HepG2 (cell line): ENCODE measurements around the gene MYADML2. TPM values are rescaled to one million over a fixed set of nuclear protein-coding genes. Genes with fewer than 3 reads are reported as not detected.

Source experiments
- ATAC-seq: fragments of 200-7000 bp; cut with Tn5 transposase; 3 replicates; pipeline ENCODE4 v1.9.1; 2020; ENCODE audit warnings: mild to moderate bottlenecking, moderate library complexity
- BruUV-seq: library from RNA; stranded (reverse); fragments of 400-500 nt; replicated peaks from 2 replicates; lab custom pipeline; 2021; lab: Mats Ljungman, UMichigan
- CTCF ChIA-PET: fragments of 300-600 bp; formaldehyde crosslinking; extraction: SDS; loops from one replicate; lab custom pipeline; 2021; ENCODE audit warnings: low total read pairs, inconsistent platforms, low intra/inter-chr PET ratio; lab: Yijun Ruan, JAX
- POLR2A ChIA-PET: fragments of 350-600 bp; sonication (Branson Sonifier 250); formaldehyde crosslinking; loops from one replicate; lab custom pipeline; 2020; ENCODE audit warnings: antibody characterized with exemption, inconsistent platforms; lab: Yijun Ruan, JAX
- DNase-seq: peaks from one replicate; pipeline ENCODE4 v3.0.0-alpha.2; 2015; ENCODE audit warnings: low spot score
- FAIRE-seq: peaks from 3 replicates; lab custom pipeline; 2011; peaks lifted over from hg19 to GRCh38; lab: Jason Lieb, UNC
- H2AFZ ChIP-seq: one replicate; pipeline ENCODE4 v1.6.1; 2011; ENCODE audit warnings: low read length, inconsistent platforms
- H3K27ac ChIP-seq: fragments of 300-600 bp; 3 replicates; pipeline ENCODE4 v1.8.0; 2011; ENCODE audit warnings: mixed run types, mild to moderate bottlenecking, mixed read lengths, low read length, inconsistent platforms; ENCODE audit not compliant: insufficient read depth; ENCODE audit errors: extremely low read length
- H3K27me3 ChIP-seq, 2 experiments: fragments of 200-600 bp in 1 of 2; 2 replicates in 1 of 2; 3 replicates in 1 of 2; pipeline versions ENCODE4 v1.6.0 to v1.8.0; 2011; ENCODE audit warnings: low read length in 2 of 2, mild to moderate bottlenecking in 2 of 2, moderate library complexity in 2 of 2, inconsistent platforms in 1 of 2; ENCODE audit not compliant: insufficient read depth in 2 of 2, control insufficient read depth in 1 of 2
- H3K36me3 ChIP-seq, 2 experiments: fragments of 200-600 bp in 1 of 2; replicated peaks in 1 of 2; 2 replicates in 1 of 2; 3 replicates in 1 of 2; pipeline versions ENCODE4 v1.5.1 to v1.8.0; 2011; ENCODE audit warnings: low read length in 2 of 2, inconsistent platforms in 1 of 2; ENCODE audit not compliant: insufficient read depth in 2 of 2, control insufficient read depth in 1 of 2
- H3K4me1 ChIP-seq: 2 replicates; pipeline ENCODE4 v1.5.1; 2012; ENCODE audit warnings: low read length, inconsistent platforms; ENCODE audit not compliant: insufficient read depth
- H3K4me2 ChIP-seq: 2 replicates; pipeline ENCODE4 v1.6.0; 2011; ENCODE audit warnings: low read depth, low read length, inconsistent platforms
- H3K4me3 ChIP-seq, 3 experiments: fragments of 200-600 bp in 1 of 3; sonication (generic), shearing (Covaris generic) in 1 of 3; replicated peaks in 1 of 3; 2 replicates each; pipeline ENCODE4 v1.5.1; 2011 to 2016; ENCODE audit warnings: low read length in 3 of 3, inconsistent platforms in 2 of 3, low read depth in 2 of 3, mild to moderate bottlenecking in 2 of 3, control low read depth in 1 of 3, mixed read lengths in 1 of 3; ENCODE audit not compliant: insufficient read depth in 1 of 3
- H3K79me2 ChIP-seq: one replicate; pipeline ENCODE4 v1.6.1; 2011; ENCODE audit warnings: low read length, inconsistent platforms; ENCODE audit not compliant: insufficient read depth
- H3K9ac ChIP-seq: 2 replicates; pipeline ENCODE4 v1.6.0; 2011; ENCODE audit warnings: mild to moderate bottlenecking, low read depth, low read length, inconsistent platforms; ENCODE audit not compliant: insufficient read depth
- H3K9me3 ChIP-seq: 2 replicates; pipeline ENCODE4 v1.5.1; 2012; ENCODE audit warnings: mild to moderate bottlenecking, low read length
- H4K20me1 ChIP-seq: 2 replicates; pipeline ENCODE4 v1.6.0; 2011; ENCODE audit warnings: inconsistent platforms, mild to moderate bottlenecking, low read length, moderate library complexity; ENCODE audit not compliant: insufficient read depth
- BCL6 ChIP-seq: IDR thresholded peaks from 2 replicates; pipeline ENCODE4 v1.6.1; 2016; ENCODE audit warnings: missing genetic modification reagents, missing compliant biosample characterization
- CBX1 ChIP-seq: IDR thresholded peaks from one replicate; pipeline ENCODE4 v1.6.1; 2016; ENCODE audit warnings: antibody characterized with exemption, low read depth
- ELF4 ChIP-seq: sonication (generic); formaldehyde crosslinking; IDR thresholded peaks from 2 replicates; pipeline ENCODE4 v1.5.0; 2020; ENCODE audit warnings: missing genetic modification reagents, mild to moderate bottlenecking, moderate library complexity, borderline replicate concordance
- HIVEP1 ChIP-seq: sonication (generic); formaldehyde crosslinking; IDR thresholded peaks from 2 replicates; pipeline ENCODE4 v1.4.0; 2020; ENCODE audit warnings: mild to moderate bottlenecking, missing genetic modification reagents
- HNF4G ChIP-seq, 2 experiments: sonication (generic) in 1 of 2; formaldehyde crosslinking in 1 of 2; IDR thresholded peaks; 2 replicates each; pipeline versions ENCODE4 v1.4.0 to v1.6.1; 2011 to 2020; ENCODE audit warnings: borderline replicate concordance in 2 of 2, low read depth in 2 of 2, mild to moderate bottlenecking in 2 of 2, low read length in 1 of 2, missing genetic modification reagents in 1 of 2, moderate library complexity in 1 of 2
- KAT8 ChIP-seq: IDR thresholded peaks from 2 replicates; pipeline ENCODE4 v1.6.1; 2016; ENCODE audit warnings: missing genetic modification reagents, missing compliant biosample characterization
- KLF11 ChIP-seq: IDR thresholded peaks from 2 replicates; pipeline ENCODE4 v1.6.1; 2016; ENCODE audit warnings: missing compliant biosample characterization
- MTERF4 ChIP-seq: sonication (generic); formaldehyde crosslinking; IDR thresholded peaks from 2 replicates; pipeline ENCODE4 v1.8.0; 2023; ENCODE audit warnings: mild to moderate bottlenecking, missing genetic modification reagents
- NR2F1 ChIP-seq, 2 experiments: fragments of 450-650 bp in 1 of 2; formaldehyde crosslinking in 1 of 2; IDR thresholded peaks; 2 replicates each; pipeline versions ENCODE4 v1.5.0 to v1.6.1; 2016 to 2020; ENCODE audit warnings: mild to moderate bottlenecking in 1 of 2, missing compliant biosample characterization in 1 of 2, missing genetic modification reagents in 1 of 2, moderate library complexity in 1 of 2
- RFXANK ChIP-seq: IDR thresholded peaks from 2 replicates; pipeline ENCODE4 v1.6.1; 2016
- SMYD3 ChIP-seq: sonication (generic); formaldehyde crosslinking; IDR thresholded peaks from 2 replicates; pipeline ENCODE4 v1.8.1; 2023; ENCODE audit warnings: mild to moderate bottlenecking, missing genetic modification reagents
- SP1 ChIP-seq, 2 experiments: fragments of 450-650 bp in 1 of 2; sonication (generic) in 1 of 2; formaldehyde crosslinking in 1 of 2; IDR thresholded peaks; 2 replicates each; pipeline versions ENCODE4 v1.4.0 to v1.6.1; 2016 to 2020; ENCODE audit warnings: missing genetic modification reagents in 1 of 2
- TFDP1 ChIP-seq: IDR thresholded peaks from 2 replicates; pipeline ENCODE4 v1.6.1; 2016; ENCODE audit warnings: missing compliant biosample characterization, missing genetic modification reagents, borderline replicate concordance
- THYN1 ChIP-seq: sonication (generic); formaldehyde crosslinking; IDR thresholded peaks from 2 replicates; pipeline ENCODE4 v1.8.1; 2023; ENCODE audit warnings: low read depth, mild to moderate bottlenecking, moderate library complexity, missing genetic modification reagents, borderline replicate concordance
- ZFY ChIP-seq: sonication (generic); formaldehyde crosslinking; IDR thresholded peaks from 2 replicates; pipeline ENCODE4 v1.4.0; 2020; ENCODE audit warnings: missing genetic modification reagents
- ZNF12 ChIP-seq: sonication (generic); formaldehyde crosslinking; IDR thresholded peaks from 2 replicates; pipeline ENCODE4 v1.5.0; 2020; ENCODE audit warnings: missing genetic modification reagents
- ZNF256 ChIP-seq: sonication (generic); formaldehyde crosslinking; conservative IDR thresholded peaks from 2 replicates; pipeline ENCODE4 v1.4.0; 2020; ENCODE audit warnings: missing genetic modification reagents
- ZNF263 ChIP-seq: sonication (generic); formaldehyde crosslinking; IDR thresholded peaks from 2 replicates; pipeline ENCODE4 v1.4.0; 2020; ENCODE audit warnings: missing genetic modification reagents
- ZNF264 ChIP-seq: sonication (generic); formaldehyde crosslinking; IDR thresholded peaks from 2 replicates; pipeline ENCODE4 v1.4.0; 2020; ENCODE audit warnings: missing genetic modification reagents
- ZNF329 ChIP-seq: sonication (generic); formaldehyde crosslinking; IDR thresholded peaks from 2 replicates; pipeline ENCODE4 v1.9.0; 2021; ENCODE audit warnings: low read depth, mild to moderate bottlenecking, missing genetic modification reagents
- ZNF382 ChIP-seq: sonication (generic); formaldehyde crosslinking; IDR thresholded peaks from 2 replicates; pipeline ENCODE4 v1.5.0; 2020; ENCODE audit warnings: missing genetic modification reagents, mild to moderate bottlenecking, borderline replicate concordance
- ZNF672 ChIP-seq: sonication (generic); formaldehyde crosslinking; IDR thresholded peaks from 2 replicates; pipeline ENCODE4 v1.8.1; 2022; ENCODE audit warnings: missing genetic modification reagents
- WGBS: methylation state at CpG from one replicate; pipeline ENCODE4 v1.1.6; 2017; ENCODE audit warnings: low lambda C conversion rate; 5-methylcytosine and 5-hydroxymethylcytosine counted together
- in situ Hi-C: cut with HindIII; loops from 2 replicates; pipeline ENCODE4 v1.10.0; 2017; ENCODE audit warnings: low pct_unique_long_range_greater_than_20kb; ENCODE audit not compliant: extremely low pct_ligation_motif_present
- intact Hi-C: fragments of 100-400 bp; cut with micrococcal nuclease; formaldehyde crosslinking; loops from one replicate; pipeline ENCODE4 v1.10.0; 2022; ENCODE audit not compliant: unreplicated experiment
- polyA plus RNA-seq, 8 experiments: library from polyadenylated mRNA; depleted of rRNA in 3 of 8; stranded (reverse) in 7 of 8; unstranded in 1 of 8; fragments of >200 nt; fragmentation: Illumina TruSeq in 4 of 8; extraction: Trizol in 4 of 8; gene quantifications; 2 replicates each; pipeline versions ENCODE4 v1.2.1 to v1.2.3, GENCODE V29; 2011 to 2016; ENCODE audit warnings: low read depth in 4 of 8, missing spikeins in 1 of 8, mixed read lengths in 1 of 8; ENCODE audit not compliant: insufficient read depth in 1 of 8
- total RNA-seq, 5 experiments: library from RNA; depleted of rRNA; stranded (reverse); fragments of >200 nt; fragmentation: Illumina TruSeq; extraction: Trizol; gene quantifications; 2 replicates each; pipeline ENCODE4 v1.2.3, GENCODE V29; 2016; ENCODE audit warnings: low read depth in 1 of 5

The MYADML2 gene
- total and polyA plus RNA-seq, 2 of the 13 experiments (the other 11 are each of a cell fraction or from before 2014, with no cell fraction given), result not detected

GRCh38 chr17:81994593-81995462 lies 47.8 kb upstream of the MYADML2 start:
- H3K79me2 ChIP-seq, result peaks cover 64% of the 10 kb centered on the region
- H3K27me3 ChIP-seq, result no peaks in the 10 kb centered on the region
- peak overlapping the region; percentile 96 for H3K9ac ChIP-seq
- no peaks in the 10 kb centered on the region for H4K20me1 ChIP-seq
- ChIA-PET CTCF (interaction anchor here (1.0 to 5.6 kb wide), 3 partner anchors 16 to 35 kb away, joined by 3 to 73 read pairs (median 6); partner anchors contain the start of gene NOTUM), POLR2A (interaction anchor here (0.9 to 16.1 kb wide), 28 partner anchors 9 to 267 kb away, joined by 3 to 470 read pairs (median 5); partner anchors contain the start of genes ASPSCR1, CENPX, DCXR and LRRC45)
- FAIRE-seq (peak; percentile 67), ATAC-seq (peak; percentile 12), DNase-seq (peak; percentile 97)
- H3K4me1 ChIP-seq, result peaks cover 99% of the 10 kb centered on the region
- H3K4me2 ChIP-seq, result peak overlapping the region; percentile 99
- intact Hi-C loops, result loop anchor here (2.0 kb wide), 1 partner anchor 34 kb away; the partner anchor contains the start of gene NOTUM
- H3K4me3 ChIP-seq, result peak overlapping the region; percentile 53 to 80 (median 55); a peak in 5 of 6 replicates
- WGBS, result under 1% methylated on average over 22 of the region's 39 CpGs
- in situ Hi-C loops, result loop anchor here (5.0 kb wide), 1 partner anchor 38 kb away; no protein-coding TSS in a partner anchor
- TSS peak; percentile 76 for BruUV-seq
- H3K36me3 ChIP-seq, result peaks cover 0 to 3% of the 10 kb centered on the region in 2 experiments; a peak in 1 of 5 replicates
- no peak overlapping the region for H2AFZ ChIP-seq
- peak overlapping the region; percentile 97 for H3K27ac ChIP-seq
- no peaks in the 10 kb centered on the region for H3K9me3 ChIP-seq
- no peak for TF ChIP-seq SP1 (IDR thresholded peaks at IDR 0.05)
- peak; percentile 37; the same call in 1 of the 2 replicates for TF ChIP-seq SP1 (CRISPR knock-in tag; IDR thresholded peaks at IDR 0.05)
- TF ChIP-seq ZFY (CRISPR knock-in tag), result peak; percentile 76
- peak; percentile 85 for TF ChIP-seq ZNF264 (CRISPR knock-in tag)
- TF ChIP-seq ZNF382 (CRISPR knock-in tag), result no peak
- TF ChIP-seq ZNF12, result peak; percentile 11; the same call in 1 of the 2 replicates
- no peak for TF ChIP-seq THYN1 (CRISPR knock-in tag)
- TF ChIP-seq CBX1, result peak; percentile 30
- no peak for TF ChIP-seq MTERF4 (CRISPR knock-in tag)
- TF ChIP-seq ZNF256 (CRISPR knock-in tag), result peak; percentile 49; the same call in 1 of the 2 replicates
- TF ChIP-seq TFDP1 (CRISPR knock-in tag), result peak; percentile 69
- TF ChIP-seq HNF4G (IDR thresholded peaks at IDR 0.05; ENCODE audit: borderline replicate concordance, low read depth, low read length), result peak; percentile 59; the same call in 1 of the 2 replicates
- TF ChIP-seq HNF4G (CRISPR knock-in tag; IDR thresholded peaks at IDR 0.05; ENCODE audit: borderline replicate concordance, low read depth), result no peak; the same call in 1 of the 2 replicates
- TF ChIP-seq ZNF672 (CRISPR knock-in tag), result peak; percentile 44; the same call in 1 of the 2 replicates
- no peak for TF ChIP-seq KAT8 (CRISPR knock-in tag)
- TF ChIP-seq ZNF263 (CRISPR knock-in tag), result peak; percentile 96
- 0 out of 2 replicates have a peak, but pooled peaks have one; percentile 5 for TF ChIP-seq ZNF329 (CRISPR knock-in tag)
- peak; percentile 77; the same call in 1 of the 2 replicates for TF ChIP-seq BCL6
- peak; percentile 83; the same call in 1 of the 2 replicates for TF ChIP-seq SMYD3 (CRISPR knock-in tag)
- TF ChIP-seq ELF4 (CRISPR knock-in tag), result no peak
- 0 out of 2 replicates have a peak, but pooled peaks have one; percentile 2 for TF ChIP-seq RFXANK (CRISPR knock-in tag)
- peak; percentile 24 to 37; a peak in 1 of 4 replicates for TF ChIP-seq NR2F1 (CRISPR knock-in tag; IDR thresholded peaks at IDR 0.05)
- TF ChIP-seq HIVEP1 (CRISPR knock-in tag), result peak; percentile 80
- TF ChIP-seq KLF11 (CRISPR knock-in tag), result peak; percentile 24; the same call in 1 of the 2 replicates
